ENCODE data around the gene EMID1.
A peak's percentile ranks its signal among the peaks of the same experiment; 100 is the strongest.

EMID1 gene

GRCh38 chr22:29195118-29195963, 10.4 kb upstream of the EMID1 start:
- no peak for DNase-seq

DNA sequence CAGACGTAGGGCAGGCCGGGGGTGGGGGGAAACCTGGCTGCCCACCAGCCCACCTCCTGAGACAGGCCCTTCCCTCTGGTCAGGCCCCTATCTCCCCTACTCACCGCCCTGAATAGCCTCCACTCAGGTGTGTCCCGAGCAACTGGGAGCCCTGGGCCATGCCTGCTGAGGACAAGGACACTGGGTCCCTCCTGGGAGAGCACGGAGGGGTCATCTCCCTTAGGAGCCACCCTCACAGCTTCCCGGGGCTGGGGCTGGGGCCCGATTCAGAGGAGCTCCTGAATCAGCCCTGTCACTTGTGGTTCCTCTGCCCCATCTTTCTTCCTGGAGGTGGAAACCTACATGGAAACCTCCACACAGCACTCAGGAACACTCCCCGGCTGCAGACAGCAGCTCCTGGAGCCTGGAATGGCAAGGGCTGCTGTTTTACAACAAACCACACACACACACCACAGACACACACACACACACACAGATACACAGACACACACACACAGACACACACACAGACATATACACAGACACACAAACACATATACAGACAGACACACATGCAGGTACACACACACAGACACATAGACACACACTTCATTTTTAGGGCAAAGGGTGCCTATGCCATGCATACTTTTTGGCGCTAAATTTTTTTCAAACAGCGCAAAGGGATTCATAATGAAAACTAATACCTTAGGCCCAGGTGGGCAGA, 9.6 kb upstream of the EMID1 start:
- DNase-seq = no peak

DNA sequence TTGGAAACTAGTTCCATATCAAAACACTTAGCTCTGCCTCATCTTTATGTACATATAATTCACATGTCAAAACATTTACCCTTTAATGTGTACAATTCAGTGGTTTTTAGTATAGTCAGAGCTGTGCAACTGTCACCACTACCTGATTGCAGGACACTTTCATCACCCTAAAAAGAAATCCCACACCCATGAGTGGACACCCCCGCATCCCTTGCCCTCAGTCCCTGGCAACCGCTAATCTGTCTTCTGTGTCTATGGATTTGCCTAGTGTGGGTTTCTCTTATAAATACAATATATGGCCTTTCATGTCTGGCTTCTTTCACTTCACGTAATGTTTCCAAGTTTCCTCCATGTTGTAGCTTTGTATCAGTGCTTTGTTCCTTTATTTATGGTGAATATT, 8.6 kb upstream of the EMID1 start:
- no peak for DNase-seq

DNA sequence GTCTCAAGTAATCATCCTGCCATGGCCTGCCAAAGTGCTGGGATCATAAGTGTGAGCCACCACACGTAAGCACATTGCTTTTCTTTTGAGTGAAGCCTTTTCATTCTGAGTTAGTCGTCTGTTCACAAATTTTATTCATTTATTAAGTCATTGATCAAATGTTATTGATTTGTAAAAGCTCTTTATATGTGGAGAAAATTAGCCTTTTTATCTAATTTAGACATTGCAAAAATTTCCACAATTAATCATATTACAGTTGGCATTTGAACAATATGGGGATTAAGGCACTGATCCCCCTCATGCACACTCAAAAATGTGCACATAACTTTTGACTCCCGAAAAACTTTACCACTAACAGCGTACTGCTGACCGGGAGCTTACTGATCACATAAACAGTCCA, 7.5 kb upstream of the EMID1 start:
- no peak for DNase-seq

DNA sequence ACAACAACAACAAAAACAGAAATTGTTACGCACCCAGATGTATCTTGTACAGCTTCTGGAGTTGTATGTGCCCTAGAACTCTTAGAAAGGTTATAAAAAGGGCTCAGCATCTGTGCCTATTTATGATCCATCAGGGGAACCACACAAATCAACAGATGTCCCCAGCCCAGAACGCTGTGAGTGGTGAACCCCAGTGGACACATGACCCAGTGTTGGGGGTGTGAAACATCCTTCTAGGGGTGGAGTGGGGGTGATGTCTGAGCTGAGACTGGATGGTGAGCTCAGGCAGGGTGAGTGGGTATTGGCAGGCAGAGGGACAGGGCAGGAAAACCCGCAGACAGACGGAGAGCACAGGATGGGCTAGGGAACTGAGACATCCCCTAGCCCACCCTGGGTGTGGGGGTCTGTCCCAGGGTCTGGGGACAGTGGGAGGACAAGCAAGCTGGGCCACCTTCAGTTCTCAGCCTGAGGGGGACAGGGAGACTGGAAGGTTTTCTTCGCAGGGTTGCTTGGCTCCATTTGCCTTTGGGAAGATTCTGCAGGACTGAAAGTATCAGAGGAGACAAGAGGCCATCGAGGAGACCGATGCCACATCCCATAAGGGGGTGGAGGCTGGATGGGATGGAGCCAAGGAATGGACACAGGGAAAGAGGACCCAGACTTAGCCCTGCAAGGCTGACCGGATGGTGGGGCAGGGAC, 5.8 kb upstream of the EMID1 start:
- DNase-seq = no peak

- DNase-seq = no peak
Measured at GRCh38 chr22:29200901-29201300, 4.8 kb upstream of the EMID1 start.

GRCh38 chr22:29201782-29202181, 3.9 kb upstream of the EMID1 start:
- DNase-seq = no peak

- peak; percentile 50 for DNase-seq
Measured at GRCh38 chr22:29202212-29203192, 3.2 kb upstream of the EMID1 start.

- DNase-seq = no peak
Measured at GRCh38 chr22:29203488-29204454, 1.9 kb upstream of the EMID1 start.

GRCh38 chr22:29204455-29205183, 1.1 kb upstream of the EMID1 start:
- no peak for DNase-seq

DNA sequence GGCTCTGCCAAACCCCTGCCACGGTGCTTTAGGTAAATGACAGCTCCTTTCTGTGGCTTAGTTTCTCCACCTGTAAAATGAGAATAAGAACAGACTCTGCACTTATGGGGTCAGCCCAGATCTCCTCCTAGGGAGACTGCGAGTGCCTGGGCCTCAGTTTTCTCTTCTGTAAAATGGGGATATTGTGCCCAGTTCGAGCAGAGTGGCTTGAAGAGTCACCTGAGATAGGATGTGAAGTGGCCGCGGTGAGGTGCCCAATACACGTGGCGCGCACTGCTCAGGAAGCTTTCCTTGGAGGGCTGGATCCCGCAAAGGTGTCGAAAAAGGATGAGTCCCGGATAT, 473 bp upstream of the EMID1 start:
- DNase-seq = no peak

GRCh38 chr22:29206372-29207242, 911 bp downstream of the EMID1 start:
- no peak for DNase-seq

DNA sequence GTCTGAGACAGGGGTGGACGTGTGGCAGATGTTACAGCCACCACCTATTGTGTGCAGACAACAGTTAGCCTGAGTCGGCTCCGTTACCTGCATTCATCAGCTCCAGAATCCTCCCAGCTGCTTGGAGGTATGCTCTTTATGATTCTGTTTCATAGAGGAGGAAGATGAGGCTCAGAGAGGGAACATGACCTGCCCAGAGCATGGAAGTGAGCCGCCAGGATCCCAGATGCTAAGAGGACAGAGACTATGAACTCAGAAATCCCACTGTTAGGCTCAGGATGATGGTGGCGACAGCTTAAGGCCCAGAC, 1.5 kb downstream of the EMID1 start:
- no peak for DNase-seq

- DNase-seq = no peak
Measured at GRCh38 chr22:29207562-29208501, 2.1 kb downstream of the EMID1 start.

DNA sequence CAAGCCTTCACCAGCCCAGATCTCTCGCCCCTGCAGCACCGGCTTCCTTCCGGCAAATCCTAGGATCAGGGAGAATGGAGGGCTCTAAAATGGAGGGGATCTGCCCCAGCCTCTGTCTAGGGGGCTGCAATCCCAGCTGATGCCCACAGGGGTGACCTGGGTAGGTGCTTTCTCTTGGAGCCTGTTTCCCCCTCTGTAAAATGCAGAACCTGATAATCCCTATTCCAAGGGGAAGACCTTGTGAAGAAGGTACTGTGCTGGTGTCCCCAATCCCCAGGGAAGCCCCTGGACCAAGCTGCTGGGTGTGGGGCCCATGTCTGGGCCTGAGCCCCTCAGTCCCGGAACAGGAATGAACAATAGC, 2.8 kb downstream of the EMID1 start:
- DNase-seq = no peak

- peak; percentile 5 for DNase-seq
Measured at GRCh38 chr22:29208879-29209623, 3.4 kb downstream of the EMID1 start.

DNA sequence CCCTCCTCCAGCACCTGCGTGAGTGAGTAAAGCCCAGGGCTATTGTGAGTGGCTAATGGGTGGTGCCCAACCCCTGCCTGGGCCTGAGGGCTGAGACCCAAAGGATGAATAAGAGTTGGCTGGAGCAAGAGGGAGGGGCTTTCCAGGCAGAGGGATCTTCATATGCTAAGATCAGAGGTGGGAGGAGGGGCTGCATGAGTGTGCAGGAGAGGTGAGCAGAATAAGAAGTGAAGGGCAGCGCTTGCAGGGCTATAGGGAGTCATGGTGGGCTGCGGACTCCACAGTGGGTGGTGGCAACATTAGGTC, 3.9 kb downstream of the EMID1 start:
- DNase-seq = no peak

DNA sequence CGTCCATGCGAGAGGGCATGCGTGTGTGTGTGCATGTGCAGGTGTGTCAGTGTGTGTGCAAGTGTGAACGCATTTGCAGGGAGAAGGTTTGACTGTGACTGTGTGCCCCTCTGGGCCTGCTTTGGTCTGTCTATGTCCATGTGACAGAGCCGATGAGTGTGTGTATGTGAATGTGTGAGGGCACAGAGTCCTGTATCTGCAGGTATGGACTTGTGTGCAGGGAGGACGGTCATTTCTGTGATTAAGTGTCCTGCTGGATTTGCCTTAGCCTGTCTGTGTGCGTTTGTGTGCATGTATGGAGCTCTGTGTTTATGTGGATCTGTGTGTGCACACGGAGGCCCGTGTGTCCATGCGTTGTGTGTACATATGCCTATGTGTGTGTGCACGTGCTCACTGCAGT, 5.4 kb downstream of the EMID1 start:
- DNase-seq = no peak
